Neural progenitor cell (in vitro differentiated cells): Measurements from ENCODE around the gene CYP2D6. TPM values are rescaled to one million over a fixed set of nuclear protein-coding genes. Genes with fewer than 3 reads are reported as not detected.
"Not testable (repeated sequence)": the region's sequence is repeated elsewhere in the genome, so short reads cannot be mapped to it uniquely, and the experiment has no call there.

Source experiments
- DNase-seq: peaks from one replicate; pipeline ENCODE4 v3.0.0-alpha.2; 2016; ENCODE audit warnings: low spot score
- H2AFZ ChIP-seq: fragments of 200-600 bp; sonication (generic); replicated peaks from 2 replicates; pipeline ENCODE4 v1.6.1; 2016; ENCODE audit warnings: antibody characterized with exemption
- H3F3A ChIP-seq: fragments of 200-600 bp; sonication (generic); 2 replicates; pipeline ENCODE4 v1.6.1; 2016; ENCODE audit warnings: antibody characterized with exemption, low read depth
- H3K27ac ChIP-seq: fragments of 200-600 bp; sonication (generic); 2 replicates; pipeline ENCODE4 v1.5.1; 2016; ENCODE audit warnings: mild to moderate bottlenecking
- H3K27me3 ChIP-seq: fragments of 200-600 bp; sonication (generic); 2 replicates; pipeline ENCODE4 v1.6.1; 2016; ENCODE audit warnings: mild to moderate bottlenecking, moderate library complexity
- H3K36me3 ChIP-seq: fragments of 200-600 bp; sonication (generic); 2 replicates; pipeline ENCODE4 v1.5.1; 2016
- H3K4me1 ChIP-seq: fragments of 200-600 bp; sonication (generic); 2 replicates; pipeline ENCODE4 v1.6.1; 2016; ENCODE audit warnings: mixed run types
- H3K4me2 ChIP-seq: fragments of 200-600 bp; sonication (generic); 2 replicates; pipeline ENCODE4 v1.6.1; 2016
- H3K4me3 ChIP-seq: fragments of 200-600 bp; sonication (generic); 2 replicates; pipeline ENCODE4 v1.5.1; 2016
- H3K79me2 ChIP-seq: fragments of 200-600 bp; sonication (generic); 2 replicates; pipeline ENCODE4 v1.6.1; 2016; ENCODE audit warnings: low read depth
- H3K9ac ChIP-seq: fragments of 200-600 bp; sonication (generic); 2 replicates; pipeline ENCODE4 v1.6.1; 2016
- H3K9me3 ChIP-seq: fragments of 200-600 bp; sonication (generic); 2 replicates; pipeline ENCODE4 v1.5.1; 2016; ENCODE audit warnings: low read depth
- H4K20me1 ChIP-seq: fragments of 200-600 bp; sonication (generic); 2 replicates; pipeline ENCODE4 v1.6.1; 2016; ENCODE audit warnings: low read depth
- H3K27ac Mint-ChIP-seq: 3 replicates; pipeline ENCODE4 v1.8.0; 2021; ENCODE audit warnings: mixed read lengths
- H3K27me3 Mint-ChIP-seq: 2 replicates; pipeline ENCODE4 v1.8.0; 2022; ENCODE audit warnings: low read depth, mild to moderate bottlenecking, inconsistent platforms, moderate library complexity, mixed read lengths; ENCODE audit not compliant: insufficient read depth
- H3K36me3 Mint-ChIP-seq: 3 replicates; pipeline ENCODE4 v1.8.0; 2021; ENCODE audit warnings: mixed read lengths
- H3K4me1 Mint-ChIP-seq: 3 replicates; pipeline ENCODE4 v1.8.0; 2021; ENCODE audit warnings: mixed read lengths
- H3K4me3 Mint-ChIP-seq: 3 replicates; pipeline ENCODE4 v1.8.0; 2021; ENCODE audit warnings: mild to moderate bottlenecking, moderate library complexity, mixed read lengths
- H3K9me3 Mint-ChIP-seq: 3 replicates; pipeline ENCODE4 v1.8.0; 2020; ENCODE audit warnings: mixed read lengths
- CTCF ChIP-seq: fragments of 200-600 bp; sonication (generic); IDR thresholded peaks from 2 replicates; pipeline ENCODE4 v1.5.1; 2017; ENCODE audit warnings: antibody characterized with exemption, mild to moderate bottlenecking
- EZH2 ChIP-seq: fragments of 200-600 bp; sonication (generic); IDR thresholded peaks from 2 replicates; pipeline ENCODE4 v1.6.1; 2017; ENCODE audit warnings: antibody characterized with exemption, mild to moderate bottlenecking, moderate library complexity
- EZH2phosphoT487 ChIP-seq: fragments of 200-600 bp; sonication (generic); IDR thresholded peaks from 2 replicates; pipeline ENCODE4 v1.6.1; 2017; ENCODE audit warnings: antibody characterized with exemption
- total RNA-seq: library from RNA; depleted of rRNA; stranded (reverse); fragments of >200 nt; gene quantifications from 2 replicates; pipeline ENCODE4 v1.2.3, GENCODE V29; 2015; ENCODE audit warnings: low replicate concordance

The CYP2D6 gene
- 0.24 and 1.5 TPM in 2 replicates for total RNA-seq

GRCh38 chr22:42130639-42131431 is at the start of gene CYP2D6:
CYP2D6 (minus strand) TSS chr22:42130810; CDS start chr22:42130791, 19 bp downstream.
- H3K27me3 Mint-ChIP-seq: peaks cover 11% of the 10 kb centered on the region

GRCh38 chr22:42179616-42180015 is 49.0 kb upstream of the CYP2D6 start:
- H3K27me3 ChIP-seq: no peaks in the 10 kb centered on the region
- H3K27ac Mint-ChIP-seq: no peak overlapping the region
- H3K27me3 Mint-ChIP-seq: peaks cover 4% of the 10 kb centered on the region
- no peaks in the 10 kb centered on the region for H3F3A ChIP-seq
- no peak overlapping the region for H3K4me3 Mint-ChIP-seq
- no peaks in the 10 kb centered on the region for H3K36me3 ChIP-seq
- peaks cover 5% of the 10 kb centered on the region for H3K4me1 Mint-ChIP-seq
- H3K79me2 ChIP-seq: peaks cover 47% of the 10 kb centered on the region
- no peak overlapping the region for H2AFZ ChIP-seq
- H4K20me1 ChIP-seq: peaks cover 79% of the 10 kb centered on the region
- H3K9me3 Mint-ChIP-seq: no peaks in the 10 kb centered on the region
- H3K4me3 ChIP-seq: no peak overlapping the region
- DNase-seq: no peak
- no peak overlapping the region for H3K27ac ChIP-seq
- peaks cover 3% of the 10 kb centered on the region for H3K4me1 ChIP-seq
- TF ChIP-seq CTCF (no peak), EZH2 (no peak), EZH2phosphoT487 (no peak)
- peaks cover 11% of the 10 kb centered on the region for H3K36me3 Mint-ChIP-seq
- H3K4me2 ChIP-seq: no peak overlapping the region
- H3K9me3 ChIP-seq: no peaks in the 10 kb centered on the region
- no peak overlapping the region for H3K9ac ChIP-seq

More at GRCh38 chr22:42130639-42131431, at the start of gene CYP2D6:
- not testable (repeated sequence) for H3K79me2 ChIP-seq, H3K36me3 Mint-ChIP-seq, H3F3A ChIP-seq, H3K9ac ChIP-seq, DNase-seq, H3K9me3 Mint-ChIP-seq, H3K36me3 ChIP-seq, H4K20me1 ChIP-seq, H3K27me3 ChIP-seq, H3K4me1 ChIP-seq, H3K27ac ChIP-seq, H3K27ac Mint-ChIP-seq, H3K4me3 Mint-ChIP-seq, H3K4me2 ChIP-seq, H3K4me3 ChIP-seq, H3K9me3 ChIP-seq, H3K4me1 Mint-ChIP-seq, H2AFZ ChIP-seq

GRCh38 chr22:42178910-42179519 is 48.4 kb upstream of the CYP2D6 start:
- Histone ChIP-seq H3K79me2 (peaks cover 44% of the 10 kb centered on the region), H3K4me3 (no peak overlapping the region), H3K4me1 (peaks cover 3% of the 10 kb centered on the region), H4K20me1 (peaks cover 76% of the 10 kb centered on the region), H3K27ac (no peak overlapping the region), H3K9ac (no peak overlapping the region), H3K9me3 (no peaks in the 10 kb centered on the region), H2AFZ (no peak overlapping the region), H3F3A (no peaks in the 10 kb centered on the region), H3K36me3 (no peaks in the 10 kb centered on the region), H3K27me3 (no peaks in the 10 kb centered on the region), H3K4me2 (no peak overlapping the region)
- H3K27ac Mint-ChIP-seq: no peak overlapping the region
- H3K9me3 Mint-ChIP-seq: no peaks in the 10 kb centered on the region
- TF ChIP-seq EZH2phosphoT487 (no peak), EZH2 (no peak), CTCF (no peak)
- peaks cover 4% of the 10 kb centered on the region for H3K27me3 Mint-ChIP-seq
- no peak for DNase-seq
- H3K36me3 Mint-ChIP-seq: peaks cover 11% of the 10 kb centered on the region
- no peak overlapping the region for H3K4me3 Mint-ChIP-seq
- H3K4me1 Mint-ChIP-seq: peaks cover 7% of the 10 kb centered on the region

- no peak for DNase-seq
- peaks cover 17% of the 10 kb centered on the region for H3K4me1 Mint-ChIP-seq
- Histone ChIP-seq H3K4me3 (no peak overlapping the region), H3K4me1 (no peaks in the 10 kb centered on the region), H4K20me1 (peaks cover 76% of the 10 kb centered on the region), H2AFZ (no peak overlapping the region), H3K27ac (no peak overlapping the region), H3K79me2 (peaks cover 37% of the 10 kb centered on the region), H3K9me3 (no peaks in the 10 kb centered on the region), H3K9ac (no peak overlapping the region), H3K4me2 (no peak overlapping the region), H3F3A (no peaks in the 10 kb centered on the region), H3K27me3 (no peaks in the 10 kb centered on the region), H3K36me3 (no peaks in the 10 kb centered on the region)
- H3K4me3 Mint-ChIP-seq: no peak overlapping the region
- no peaks in the 10 kb centered on the region for H3K9me3 Mint-ChIP-seq
- no peak overlapping the region for H3K27ac Mint-ChIP-seq
- no peak for TF ChIP-seq CTCF
- no peak for TF ChIP-seq EZH2phosphoT487
- no peak for TF ChIP-seq EZH2
- H3K36me3 Mint-ChIP-seq: peaks cover 11% of the 10 kb centered on the region
- peaks cover 4% of the 10 kb centered on the region for H3K27me3 Mint-ChIP-seq
Measured at GRCh38 chr22:42177891-42178336, 47.3 kb upstream of the CYP2D6 start.
